HEK293 (cell line): ENCODE results near the gene HTATSF1.
A peak's percentile ranks its signal among the peaks of the same experiment; 100 is the strongest.

Experiments
- CTCF ChIA-PET: fragments of 350-600 bp; formaldehyde crosslinking; extraction: SDS; loops from one replicate; lab custom pipeline; 2021; ENCODE audit warnings: antibody characterized with exemption; lab: Yijun Ruan, JAX
- POLR2A ChIA-PET: fragments of 300-600 bp; formaldehyde crosslinking; extraction: SDS; loops from one replicate; lab custom pipeline; 2020; ENCODE audit warnings: antibody characterized with exemption, inconsistent platforms; lab: Yijun Ruan, JAX
- H3K27ac ChIP-seq: fragments of 200-500 bp; sonication (Bioruptor generic); 2 replicates; pipeline ENCODE4 v1.5.1; 2014; ENCODE audit warnings: low read depth, low read length, control low read depth, inconsistent platforms; ENCODE audit errors: extremely low read depth
- H3K36me3 ChIP-seq, 2 experiments: fragments of 200-500 bp in 1 of 2; sonication (Bioruptor generic) in 1 of 2; 1 replicate in 1 of 2; 2 replicates in 1 of 2; pipeline ENCODE4 v1.5.1; 2014 to 2017; ENCODE audit warnings: inconsistent platforms in 2 of 2, low read length in 2 of 2; ENCODE audit not compliant: control insufficient read depth in 2 of 2, insufficient read depth in 1 of 2
- H3K4me1 ChIP-seq: fragments of 200-500 bp; sonication (Bioruptor generic); 2 replicates; pipeline ENCODE4 v1.5.1; 2014; ENCODE audit warnings: mild to moderate bottlenecking, low read length, inconsistent platforms; ENCODE audit not compliant: control insufficient read depth, insufficient read depth
- H3K4me3 ChIP-seq: 2 replicates; pipeline ENCODE4 v1.5.1; 2011; ENCODE audit warnings: low read depth, mild to moderate bottlenecking, control low read depth, low read length, moderate library complexity
- H3K9me3 ChIP-seq: fragments of 200-500 bp; sonication (Bioruptor generic); 2 replicates; pipeline ENCODE4 v1.5.1; 2014; ENCODE audit warnings: low read depth, low read length, inconsistent platforms; ENCODE audit not compliant: control insufficient read depth, insufficient read depth
- KLF10 ChIP-seq: fragments of 450-650 bp; IDR thresholded peaks from 2 replicates; pipeline ENCODE4 v1.5.1; 2018; ENCODE audit warnings: missing biosample characterization, mild to moderate bottlenecking, missing genetic modification characterization
- KLF9 ChIP-seq: fragments of 450-650 bp; formaldehyde crosslinking; IDR thresholded peaks from 2 replicates; pipeline ENCODE4 v1.5.1; 2016; ENCODE audit warnings: missing biosample characterization, missing genetic modification characterization, low read depth
- MYNN ChIP-seq: fragments of 450-650 bp; formaldehyde crosslinking; IDR thresholded peaks from 2 replicates; pipeline ENCODE4 v1.5.1; 2016; ENCODE audit warnings: missing biosample characterization, missing genetic modification characterization, borderline replicate concordance
- REPIN1 ChIP-seq: fragments of 450-650 bp; formaldehyde crosslinking; IDR thresholded peaks from 2 replicates; pipeline ENCODE4 v1.5.1; 2017; ENCODE audit warnings: missing biosample characterization, missing genetic modification characterization, low read depth
- SALL2 ChIP-seq: fragments of 450-650 bp; formaldehyde crosslinking; IDR thresholded peaks from 2 replicates; pipeline ENCODE4 v1.5.0; 2017; ENCODE audit warnings: missing biosample characterization, mild to moderate bottlenecking, missing genetic modification characterization, borderline replicate concordance
- SCRT2 ChIP-seq: fragments of 450-650 bp; formaldehyde crosslinking; IDR thresholded peaks from 2 replicates; pipeline ENCODE4 v1.5.1; 2016; ENCODE audit warnings: missing biosample characterization, missing genetic modification characterization
- SP2 ChIP-seq: fragments of 450-650 bp; formaldehyde crosslinking; IDR thresholded peaks from 2 replicates; pipeline ENCODE4 v1.5.1; 2016; ENCODE audit warnings: missing biosample characterization, missing genetic modification characterization
- SP3 ChIP-seq: fragments of 450-650 bp; formaldehyde crosslinking; IDR thresholded peaks from 2 replicates; pipeline ENCODE4 v1.5.1; 2016; ENCODE audit warnings: missing biosample characterization, missing genetic modification characterization
- YY1 ChIP-seq: fragments of 450-650 bp; formaldehyde crosslinking; IDR thresholded peaks from 2 replicates; pipeline ENCODE4 v1.5.1; 2018; ENCODE audit warnings: missing biosample characterization, missing genetic modification characterization
- ZBTB21 ChIP-seq: fragments of 450-650 bp; formaldehyde crosslinking; IDR thresholded peaks from 2 replicates; pipeline ENCODE4 v1.5.1; 2017; ENCODE audit warnings: missing biosample characterization, missing genetic modification characterization
- ZBTB48 ChIP-seq: fragments of 450-650 bp; formaldehyde crosslinking; IDR thresholded peaks from 2 replicates; pipeline ENCODE4 v1.5.1; 2016; ENCODE audit warnings: missing biosample characterization, missing genetic modification characterization
- ZFP37 ChIP-seq: fragments of 450-650 bp; formaldehyde crosslinking; IDR thresholded peaks from 2 replicates; pipeline ENCODE4 v1.5.1; 2016; ENCODE audit warnings: missing biosample characterization, missing genetic modification characterization
- ZNF146 ChIP-seq: fragments of 450-650 bp; formaldehyde crosslinking; IDR thresholded peaks from 2 replicates; pipeline ENCODE4 v1.5.1; 2016; ENCODE audit warnings: missing biosample characterization, missing genetic modification characterization
- ZNF169 ChIP-seq: fragments of 450-650 bp; formaldehyde crosslinking; IDR thresholded peaks from 2 replicates; pipeline ENCODE4 v1.5.1; 2016; ENCODE audit warnings: missing biosample characterization, missing genetic modification characterization
- ZNF18 ChIP-seq: fragments of 450-650 bp; formaldehyde crosslinking; IDR thresholded peaks from 2 replicates; pipeline ENCODE4 v1.5.1; 2016; ENCODE audit warnings: missing biosample characterization, missing genetic modification characterization
- ZNF292 ChIP-seq: fragments of 450-650 bp; formaldehyde crosslinking; IDR thresholded peaks from 2 replicates; pipeline ENCODE4 v1.5.1; 2016; ENCODE audit warnings: low read depth, missing biosample characterization, missing genetic modification characterization, borderline replicate concordance
- ZNF341 ChIP-seq: fragments of 450-650 bp; formaldehyde crosslinking; IDR thresholded peaks from 2 replicates; pipeline ENCODE4; 2016; ENCODE audit warnings: low read depth, missing biosample characterization, missing genetic modification characterization
- ZNF398 ChIP-seq: fragments of 450-650 bp; formaldehyde crosslinking; IDR thresholded peaks from 2 replicates; pipeline ENCODE4 v1.5.1; 2017; ENCODE audit warnings: missing biosample characterization, missing genetic modification characterization
- ZNF596 ChIP-seq: fragments of 450-650 bp; IDR thresholded peaks from 2 replicates; pipeline ENCODE4 v1.5.0; 2018; ENCODE audit warnings: missing biosample characterization, mild to moderate bottlenecking, missing genetic modification characterization, moderate library complexity
- ZNF621 ChIP-seq: fragments of 450-650 bp; formaldehyde crosslinking; IDR thresholded peaks from 2 replicates; pipeline ENCODE4 v1.5.1; 2017; ENCODE audit warnings: missing biosample characterization, missing genetic modification characterization
- ZNF791 ChIP-seq: fragments of 450-650 bp; formaldehyde crosslinking; IDR thresholded peaks from 2 replicates; pipeline ENCODE4 v1.5.1; 2016; ENCODE audit warnings: missing biosample characterization, missing genetic modification characterization
- ZSCAN30 ChIP-seq: fragments of 450-650 bp; IDR thresholded peaks from 2 replicates; pipeline ENCODE4 v1.5.1; 2018; ENCODE audit warnings: missing biosample characterization, mild to moderate bottlenecking, missing genetic modification characterization, moderate library complexity
- ZSCAN4 ChIP-seq: fragments of 450-650 bp; formaldehyde crosslinking; IDR thresholded peaks from 2 replicates; pipeline ENCODE4 v1.5.1; 2017; ENCODE audit warnings: missing biosample characterization, missing genetic modification characterization

HTATSF1 gene

GRCh38 chrX:136528645-136529315 lies 31.4 kb downstream of the HTATSF1 start:
- ChIA-PET CTCF (interaction anchor here (0.7 kb wide), 1 partner anchor 25 kb away, joined by 3 read pairs; no protein-coding TSS in a partner anchor), POLR2A (interaction anchor here (0.6 kb wide), 1 partner anchor 343 kb away, joined by 3 read pairs; no protein-coding TSS in a partner anchor)
- Histone ChIP-seq H3K9me3 (no peaks in the 10 kb centered on the region), H3K4me3 (no peak overlapping the region), H3K36me3 (no peaks in the 10 kb centered on the region), H3K4me1 (no peaks in the 10 kb centered on the region), H3K27ac (no peak overlapping the region)
- TF ChIP-seq MYNN (no peak), ZNF18 (tag by site-specific recombination) (no peak), SP2 (tag by site-specific recombination) (0 out of 2 replicates have a peak, but pooled peaks have one; percentile 12), ZNF398 (peak; percentile 39), SCRT2 (tag by site-specific recombination) (peak; percentile 69), KLF9 (tag by site-specific recombination) (no peak)

GRCh38 chrX:136529795-136530194 lies 32.4 kb downstream of the HTATSF1 start:
- CTCF ChIA-PET: interaction anchor here (1.3 kb wide), 1 partner anchor 45 kb away, joined by 3 read pairs; no protein-coding TSS in a partner anchor
- H3K27ac ChIP-seq: no peak overlapping the region
- TF ChIP-seq ZNF621 (no peak), ZNF341 (tag by site-specific recombination) (0 out of 2 replicates have a peak, but pooled peaks have one; percentile 24), ZNF596 (tag by site-specific recombination) (no peak)
- H3K4me1 ChIP-seq: no peaks in the 10 kb centered on the region
- no peaks in the 10 kb centered on the region for H3K36me3 ChIP-seq
- H3K4me3 ChIP-seq: no peak overlapping the region
- no peaks in the 10 kb centered on the region for H3K9me3 ChIP-seq
- POLR2A ChIA-PET: no interaction called here

GRCh38 chrX:136531951-136532350 lies 34.6 kb downstream of the HTATSF1 start, which contains the start of gene VGLL1:
Gene VGLL1, plus strand, starts transcription at chrX:136532215. Its CDS starts 3,806 bp downstream, at chrX:136536021.
- no peaks in the 10 kb centered on the region for H3K36me3 ChIP-seq
- no peaks in the 10 kb centered on the region for H3K9me3 ChIP-seq
- H3K27ac ChIP-seq: no peak within 1 kb of the TSS
- ChIA-PET POLR2A (no interaction called here), CTCF (interaction anchor here (0.8 kb wide), 1 partner anchor 46 kb away, joined by 4 read pairs; no protein-coding TSS in a partner anchor)
- no peak for TF ChIP-seq REPIN1 (tag by site-specific recombination)
- no peak for TF ChIP-seq SP3 (tag by site-specific recombination)
- no peak for TF ChIP-seq ZNF791 (tag by site-specific recombination)
- no peak for TF ChIP-seq ZSCAN30 (tag by site-specific recombination)
- TF ChIP-seq KLF10: no peak
- TF ChIP-seq YY1: no peak
- TF ChIP-seq SALL2 (tag by site-specific recombination): no peak
- TF ChIP-seq ZBTB48: no peak
- no peak for TF ChIP-seq ZNF146 (tag by site-specific recombination)
- TF ChIP-seq ZBTB21 (tag by site-specific recombination): no peak
- TF ChIP-seq ZNF292: no peak
- TF ChIP-seq ZNF169 (tag by site-specific recombination): no peak
- no peak for TF ChIP-seq ZSCAN4
- no peak for TF ChIP-seq ZFP37
- H3K4me3 ChIP-seq: no peak within 1 kb of the TSS
- H3K4me1 ChIP-seq: no peaks in the 10 kb centered on the region
